GM21381 (cell line): ENCODE results near the gene PAPLN.

Experiments used
- ATAC-seq: cut with Tn5 transposase; IDR thresholded peaks from one replicate; pipeline ENCODE4 v1.9.1; 2021; ENCODE audit warnings: mild to moderate bottlenecking, moderate library complexity; ENCODE audit not compliant: unreplicated experiment

Gene PAPLN

GRCh38 chr14:73245480-73246325 is 8.4 kb downstream of the PAPLN start:
- ATAC-seq = peak; percentile 58

GRCh38 chr14:73246387-73247150 is 9.3 kb downstream of the PAPLN start:
- ATAC-seq = no peak

DNA sequence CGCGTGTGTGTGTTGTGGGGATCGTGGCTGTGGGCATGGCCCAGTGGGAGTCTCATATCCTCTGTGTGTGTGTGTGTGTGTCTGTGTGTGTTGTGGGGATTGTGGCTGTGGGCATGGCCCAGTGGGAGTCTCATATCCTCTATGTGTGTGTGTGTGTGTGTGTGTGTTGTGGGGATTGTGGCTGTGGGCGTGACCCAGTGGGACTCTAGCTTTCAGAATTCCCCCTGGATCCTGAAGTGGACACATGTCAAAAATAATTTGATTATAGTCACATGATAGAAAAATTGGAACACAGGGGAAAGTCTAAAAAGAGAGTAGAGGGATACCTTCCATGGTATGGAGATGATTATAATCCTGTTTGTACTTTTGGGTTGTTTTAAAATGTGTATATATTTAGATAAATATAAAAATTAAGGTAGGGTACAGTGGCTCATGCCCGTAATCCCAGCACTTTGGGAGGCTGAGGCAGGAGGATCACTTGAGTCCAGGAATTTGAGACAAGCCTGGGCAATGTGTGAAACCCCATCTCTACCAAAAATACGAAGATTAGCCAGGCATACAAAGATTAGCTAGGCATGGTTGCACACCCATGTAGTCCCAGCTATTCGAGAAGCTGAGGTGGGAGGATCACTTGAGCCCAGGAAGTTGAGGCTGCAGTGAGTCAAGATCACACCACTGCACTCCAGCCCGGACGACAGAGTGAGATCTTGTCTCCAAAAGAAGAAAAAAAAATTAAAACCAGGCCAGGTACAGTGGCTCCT is 11.0 kb downstream of the PAPLN start:
- ATAC-seq = peak; percentile 48

- ATAC-seq = no peak
Measured at GRCh38 chr14:73249108-73249507, 11.8 kb downstream of the PAPLN start.

DNA sequence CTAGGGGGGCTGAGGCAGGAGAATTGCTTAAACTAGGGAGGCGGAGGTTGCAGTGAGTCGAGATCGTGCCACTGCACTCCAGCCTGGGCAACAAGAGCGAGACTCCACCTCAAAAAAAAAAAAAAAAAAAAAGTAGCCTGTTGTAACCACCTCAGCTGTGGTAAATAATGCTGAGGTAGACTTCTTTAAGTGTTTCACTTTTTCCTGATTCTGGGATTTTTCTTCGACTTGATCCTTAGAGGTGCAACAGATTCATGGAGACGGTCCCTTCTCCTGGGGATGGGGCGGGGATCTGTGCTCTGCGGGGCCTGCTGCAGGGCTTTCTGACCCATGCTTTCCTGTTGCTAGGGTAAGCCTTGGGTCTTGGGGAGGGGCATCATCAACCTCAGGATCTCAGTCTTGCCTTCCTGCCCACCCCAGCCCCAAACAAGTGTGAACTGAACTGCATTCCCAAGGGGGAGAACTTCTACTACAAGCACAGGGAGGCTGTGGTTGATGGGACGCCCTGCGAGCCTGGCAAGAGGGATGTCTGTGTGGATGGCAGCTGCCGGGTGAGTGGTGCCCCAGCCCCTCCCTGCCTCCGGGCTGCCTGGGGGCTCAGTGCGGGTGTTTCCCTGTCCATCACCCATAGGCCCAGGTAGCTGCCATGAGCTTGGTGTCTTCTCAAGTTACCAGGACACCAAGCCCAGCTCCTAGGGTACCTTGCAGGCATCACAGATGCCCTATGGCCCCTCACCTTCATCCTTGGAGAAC is 12.4 kb downstream of the PAPLN start:
- ATAC-seq = no peak

DNA sequence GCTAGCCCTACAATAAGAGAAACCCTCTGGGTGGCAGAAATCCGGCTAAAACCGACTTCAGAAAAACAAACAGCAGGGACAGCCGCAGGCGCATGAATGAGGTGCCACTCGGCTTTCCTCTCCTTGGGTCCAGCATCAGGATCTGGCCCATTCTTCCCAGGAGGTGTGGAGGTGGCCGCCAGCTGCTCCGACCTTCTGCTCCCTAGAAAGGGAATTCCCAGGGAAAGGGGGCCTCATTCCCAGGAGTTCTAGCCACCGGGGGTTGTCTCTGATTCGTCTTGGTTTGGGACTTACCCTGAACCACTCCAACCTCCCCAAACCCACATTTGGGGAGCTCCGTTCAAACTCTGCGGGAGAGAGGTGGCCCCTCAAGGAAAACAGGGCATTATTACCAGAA is 13.0 kb downstream of the PAPLN start:
- no peak for ATAC-seq

GRCh38 chr14:73250781-73251500 is 13.6 kb downstream of the PAPLN start:
- ATAC-seq = no peak

- no peak for ATAC-seq
Measured at GRCh38 chr14:73251516-73252215, 14.4 kb downstream of the PAPLN start.

DNA sequence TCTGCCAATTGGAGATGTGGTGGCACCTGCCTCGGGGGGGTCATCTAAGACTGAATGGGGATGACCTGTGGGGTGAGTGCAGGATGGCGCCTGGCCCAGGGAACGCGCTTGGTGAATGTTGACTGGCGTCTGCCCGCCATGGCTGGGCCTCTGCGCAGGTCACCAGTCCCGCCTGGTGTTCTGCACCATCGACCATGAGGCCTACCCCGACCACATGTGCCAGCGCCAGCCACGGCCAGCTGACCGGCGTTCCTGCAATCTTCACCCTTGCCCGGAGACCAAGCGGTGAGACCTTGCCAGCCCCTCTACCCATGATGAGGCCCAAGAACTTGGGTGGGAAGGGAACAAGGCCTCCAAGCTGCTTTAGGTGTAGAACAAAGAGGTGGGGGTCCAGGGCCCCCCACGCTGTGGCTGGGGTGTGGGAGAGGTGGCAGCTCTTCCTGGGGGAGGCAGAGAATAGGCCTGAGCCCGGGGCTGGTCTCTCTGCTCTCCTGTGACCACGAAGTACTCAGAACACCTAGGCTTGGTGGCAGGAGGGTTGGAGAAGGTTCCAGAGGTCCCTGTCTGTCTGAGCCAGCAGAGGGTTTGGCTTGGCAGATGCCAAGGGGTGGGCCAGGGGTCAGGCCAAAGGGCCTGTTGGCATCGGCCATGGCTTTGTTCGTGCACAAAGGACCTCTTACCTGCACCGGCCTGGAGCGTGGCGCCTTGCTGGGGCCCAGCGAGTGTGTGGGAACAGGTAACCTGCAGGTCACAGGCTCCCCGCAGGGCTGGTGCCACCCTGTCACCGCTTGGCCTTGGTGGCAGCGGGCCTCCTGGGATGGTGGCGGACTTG is 15.4 kb downstream of the PAPLN start:
- no peak for ATAC-seq

DNA sequence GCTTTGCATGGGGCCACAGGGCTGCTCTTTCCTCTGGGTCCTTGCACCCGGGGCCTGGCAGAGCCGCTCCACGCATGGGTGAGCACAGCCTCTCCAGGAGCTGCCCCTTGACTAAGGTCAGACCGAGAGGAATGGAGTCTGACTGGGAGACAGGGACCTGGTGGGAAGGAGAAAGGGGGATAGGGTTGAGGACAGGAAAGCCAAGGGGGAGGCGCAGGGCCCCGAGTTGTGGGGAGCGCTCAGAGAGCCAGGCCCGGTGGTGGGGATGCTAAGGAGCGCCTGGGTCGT is 16.0 kb downstream of the PAPLN start:
- no peak for ATAC-seq

GRCh38 chr14:73253721-73254120 is 16.4 kb downstream of the PAPLN start:
- ATAC-seq = no peak

GRCh38 chr14:73254247-73255004 is 17.1 kb downstream of the PAPLN start:
- ATAC-seq = no peak

GRCh38 chr14:73255005-73255400 is 17.7 kb downstream of the PAPLN start:
- no peak for ATAC-seq

- ATAC-seq = no peak
Measured at GRCh38 chr14:73255693-73256225, 18.5 kb downstream of the PAPLN start.

DNA sequence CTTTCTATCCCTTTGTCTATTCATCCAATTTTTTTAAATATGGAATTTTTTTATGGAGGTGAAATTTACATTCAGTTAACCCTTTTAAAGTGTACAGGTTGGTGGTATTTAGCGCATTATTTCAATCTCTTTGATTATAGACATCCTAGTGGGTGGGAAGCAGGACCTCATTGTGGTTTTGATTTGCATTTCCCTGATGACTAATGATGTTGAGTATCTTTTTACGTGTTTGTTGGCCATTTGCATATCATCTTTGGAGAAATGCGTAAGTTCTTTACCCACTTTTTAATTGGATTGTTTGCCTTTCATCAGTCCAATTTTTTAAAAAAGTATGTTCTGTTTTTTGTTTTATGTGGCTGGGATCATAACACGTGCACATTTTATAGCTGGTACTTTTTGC is 20.8 kb downstream of the PAPLN start:
- no peak for ATAC-seq

GRCh38 chr14:73258845-73259611 is 21.7 kb downstream of the PAPLN start:
- ATAC-seq = no peak

DNA sequence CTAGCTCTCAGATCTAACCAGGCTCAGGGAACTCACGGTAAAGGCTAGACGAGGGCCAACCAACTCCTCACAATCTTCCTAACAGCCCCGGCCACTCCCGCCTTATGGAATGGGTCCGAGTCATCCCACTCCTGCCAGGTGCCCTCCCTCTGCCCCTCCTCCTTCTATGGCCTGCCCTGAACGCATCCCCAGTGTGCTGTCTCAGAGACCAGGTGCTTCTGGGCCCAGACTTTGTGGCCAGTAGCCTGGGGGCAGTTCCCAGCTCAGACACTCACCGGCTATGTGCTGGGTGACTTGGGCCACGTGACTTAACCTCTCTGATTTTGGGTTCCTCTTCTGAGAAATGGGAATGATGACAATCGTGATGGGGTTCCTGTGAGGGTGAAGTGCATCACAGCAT is 22.5 kb downstream of the PAPLN start:
- no peak for ATAC-seq
